Measurements from ENCODE around the gene C11orf16.

C11orf16 gene

GRCh38 chr11:8873741-8874405 lies 58.9 kb downstream of the C11orf16 start:
- TF ChIP-seq ZFX (IDR thresholded peaks at IDR 0.05) (no peak), CTCF (conservative IDR thresholded peaks at IDR 0.05) (no peak)
- no peak overlapping the region for H3K27ac ChIP-seq

GRCh38 chr11:8871962-8872361 lies 60.8 kb downstream of the C11orf16 start:
- TF ChIP-seq ZFX (IDR thresholded peaks at IDR 0.05) = no peak
- no peak for TF ChIP-seq CTCF (conservative IDR thresholded peaks at IDR 0.05)
- no peak overlapping the region for H3K27ac ChIP-seq

GRCh38 chr11:8871171-8871775 lies 61.5 kb downstream of the C11orf16 start:
- no peak for TF ChIP-seq ZFX (IDR thresholded peaks at IDR 0.05)
- no peak for TF ChIP-seq CTCF (conservative IDR thresholded peaks at IDR 0.05)

GRCh38 chr11:8870411-8871170 lies 62.2 kb downstream of the C11orf16 start:
- peak; percentile 3; the same call in 1 of the 2 replicates for TF ChIP-seq CTCF (conservative IDR thresholded peaks at IDR 0.05)
- no peak for TF ChIP-seq ZFX (IDR thresholded peaks at IDR 0.05)
- peak overlapping the region; percentile 54 for H3K27ac ChIP-seq

More at GRCh38 chr11:8871171-8871775, 61.5 kb downstream of the C11orf16 start:
- peak overlapping the region; percentile 54 for H3K27ac ChIP-seq

All from C4-2B (cell line).